NT2/D1 (cell line): ENCODE data around the gene C12orf75.

Experiments used
- SUZ12 ChIP-seq: IDR thresholded peaks from 2 replicates; pipeline ENCODE4 v1.6.1; 2011; ENCODE audit not compliant: insufficient read length, insufficient read depth; ENCODE audit errors: extremely low read depth
- YY1 ChIP-seq: IDR thresholded peaks from 2 replicates; pipeline ENCODE4 v1.6.1; 2011; ENCODE audit not compliant: insufficient read length, insufficient read depth
- ZNF274 ChIP-seq: IDR thresholded peaks from 2 replicates; pipeline ENCODE4 v1.6.1; 2011; ENCODE audit warnings: mild to moderate bottlenecking, low read depth, low read length

DNA sequence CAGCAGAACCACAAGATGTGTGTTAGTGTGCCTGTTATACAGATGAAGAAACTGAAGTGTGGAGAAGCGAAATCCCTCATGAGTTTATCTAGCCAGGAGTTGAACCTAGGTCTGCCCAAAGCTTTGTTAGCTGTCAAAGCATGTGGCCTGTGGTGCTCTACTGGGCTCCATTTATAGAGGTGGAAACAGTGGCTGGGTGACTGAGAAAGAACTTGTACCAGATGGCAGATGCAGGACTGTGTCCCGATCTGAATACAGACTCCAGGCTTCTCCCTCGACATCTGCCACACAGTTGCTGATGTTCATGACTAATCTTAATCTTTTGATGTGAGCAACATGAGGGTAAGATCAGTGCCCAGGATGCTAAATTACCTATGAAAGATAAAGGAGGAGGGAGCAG is 89.1 kb downstream of the C12orf75 start:
- TF ChIP-seq SUZ12 (no peak), YY1 (no peak), ZNF274 (no peak)
